Activated CD4-positive, CD25-positive, alpha-beta regulatory T cell treated with anti-CD3 and anti-CD28 coated beads, Interleukin-2, amount 50 U/mL, for 16 hours (primary cell): ENCODE measurements around the gene PPM1H.

Source experiments
- DNase-seq: peaks from one replicate; pipeline ENCODE4 v3.0.0-alpha.2; 2020; ENCODE audit warnings: low read depth, low spot score

Gene PPM1H

GRCh38 chr12:62799766-62800406, 135.1 kb downstream of the PPM1H start:
- DNase-seq, result no peak

- DNase-seq, result peak; percentile 25
Measured at GRCh38 chr12:62799126-62799736, 135.7 kb downstream of the PPM1H start.

- DNase-seq, result no peak
Measured at GRCh38 chr12:62794218-62794583, 140.7 kb downstream of the PPM1H start.

GRCh38 chr12:62793256-62794217, 141.4 kb downstream of the PPM1H start:
- DNase-seq, result peak; percentile 42

GRCh38 chr12:62792236-62792870, 142.6 kb downstream of the PPM1H start:
- no peak for DNase-seq

- no peak for DNase-seq
Measured at GRCh38 chr12:62789851-62790250, 145.1 kb downstream of the PPM1H start.

GRCh38 chr12:62787611-62788010, 147.3 kb downstream of the PPM1H start:
- no peak for DNase-seq

GRCh38 chr12:62787023-62787422, 147.9 kb downstream of the PPM1H start:
- no peak for DNase-seq

GRCh38 chr12:62785941-62786559, 148.9 kb downstream of the PPM1H start:
- no peak for DNase-seq

- no peak for DNase-seq
Measured at GRCh38 chr12:62784576-62784975, 150.4 kb downstream of the PPM1H start.

GRCh38 chr12:62783881-62784280, 151.1 kb downstream of the PPM1H start:
- DNase-seq, result no peak

GRCh38 chr12:62781136-62781880, 153.6 kb downstream of the PPM1H start:
- DNase-seq, result no peak

GRCh38 chr12:62779488-62779887, 155.5 kb downstream of the PPM1H start:
- no peak for DNase-seq

GRCh38 chr12:62778187-62778586, 156.8 kb downstream of the PPM1H start:
- no peak for DNase-seq

- no peak for DNase-seq
Measured at GRCh38 chr12:62776997-62777396, 158.0 kb downstream of the PPM1H start.

- DNase-seq, result no peak
Measured at GRCh38 chr12:62776575-62776974, 158.4 kb downstream of the PPM1H start.

GRCh38 chr12:62774794-62775193, 160.2 kb downstream of the PPM1H start:
- no peak for DNase-seq

GRCh38 chr12:62772416-62772955, 162.5 kb downstream of the PPM1H start:
- no peak for DNase-seq

- DNase-seq, result no peak
Measured at GRCh38 chr12:62771828-62772227, 163.1 kb downstream of the PPM1H start.

- DNase-seq, result no peak
Measured at GRCh38 chr12:62770381-62770780, 164.6 kb downstream of the PPM1H start.
